DOHH2 (cell line): ENCODE data around the gene HTRA1.

Source experiments
- H3F3A ChIP-seq: fragments of 200-600 bp; sonication (generic), shearing (Covaris generic); 2 replicates; pipeline ENCODE4 v1.6.0; 2016; ENCODE audit warnings: antibody characterized with exemption, mild to moderate bottlenecking; ENCODE audit not compliant: control insufficient read depth, insufficient read depth
- H3K27ac ChIP-seq: fragments of 200-600 bp; sonication (generic); 2 replicates; pipeline ENCODE4 v1.5.1; 2014; ENCODE audit warnings: low read depth, mild to moderate bottlenecking, low read length, moderate library complexity
- H3K27me3 ChIP-seq: fragments of 200-600 bp; sonication (generic); 2 replicates; pipeline ENCODE4 v1.6.1; 2014; ENCODE audit warnings: mild to moderate bottlenecking, low read length, mixed read lengths; ENCODE audit not compliant: control insufficient read depth
- H3K36me3 ChIP-seq: fragments of 200-600 bp; sonication (generic); 2 replicates; pipeline ENCODE4 v1.6.1; 2014; ENCODE audit warnings: mild to moderate bottlenecking, low read length, moderate library complexity, mixed read lengths; ENCODE audit not compliant: control insufficient read depth
- H3K4me1 ChIP-seq: fragments of 200-600 bp; sonication (generic); 2 replicates; pipeline ENCODE4 v1.6.1; 2014; ENCODE audit warnings: mild to moderate bottlenecking, low read length, mixed read lengths; ENCODE audit not compliant: control insufficient read depth
- H3K4me2 ChIP-seq: fragments of 200-600 bp; sonication (generic); 2 replicates; pipeline ENCODE4 v1.6.0; 2014; ENCODE audit warnings: mild to moderate bottlenecking, low read length, moderate library complexity
- H3K4me3 ChIP-seq: fragments of 200-600 bp; sonication (generic); 2 replicates; pipeline ENCODE4 v1.5.1; 2014; ENCODE audit warnings: mild to moderate bottlenecking, low read length, mixed read lengths
- H3K79me2 ChIP-seq: fragments of 200-600 bp; sonication (generic); 2 replicates; pipeline ENCODE4 v1.6.1; 2014; ENCODE audit warnings: mild to moderate bottlenecking, low read length, mixed read lengths; ENCODE audit not compliant: control insufficient read depth
- H3K9me2 ChIP-seq: fragments of 200-600 bp; sonication (generic); replicated peaks from 2 replicates; pipeline ENCODE4 v1.6.1; 2014; ENCODE audit warnings: mild to moderate bottlenecking, low read length, mixed read lengths; ENCODE audit not compliant: control insufficient read depth
- H3K9me3 ChIP-seq: fragments of 200-600 bp; sonication (generic); 2 replicates; pipeline ENCODE4 v1.6.1; 2014; ENCODE audit warnings: antibody characterized with exemption, low read length, mixed read lengths; ENCODE audit not compliant: control insufficient read depth, insufficient read depth
- H4K20me1 ChIP-seq: fragments of 200-600 bp; sonication (generic); 2 replicates; pipeline ENCODE4 v1.6.0; 2014; ENCODE audit warnings: low read depth, mild to moderate bottlenecking, antibody characterized with exemption, low read length, moderate library complexity; ENCODE audit not compliant: control insufficient read depth, insufficient read depth
- CTCF ChIP-seq: fragments of 200-600 bp; sonication (generic); IDR thresholded peaks from one replicate; pipeline ENCODE4 v1.5.1; 2014; ENCODE audit warnings: antibody characterized with exemption, mild to moderate bottlenecking, low read depth, low read length; ENCODE audit not compliant: poor library complexity, severe bottlenecking
- EZH2phosphoT487 ChIP-seq: fragments of 200-600 bp; sonication (generic); IDR thresholded peaks from 2 replicates; pipeline ENCODE4 v1.6.1; 2017; ENCODE audit warnings: borderline replicate concordance, mild to moderate bottlenecking, antibody characterized with exemption, low read length, moderate library complexity, mixed read lengths

Gene HTRA1

GRCh38 chr10:122481296-122482056 lies 20.1 kb downstream of the HTRA1 start:
- Histone ChIP-seq H3K79me2 (no peaks in the 10 kb centered on the region), H3K9me2 (no peaks in the 10 kb centered on the region), H3K27me3 (no peaks in the 10 kb centered on the region), H3K9me3 (no peaks in the 10 kb centered on the region), H3K4me2 (no peak overlapping the region), H3F3A (no peaks in the 10 kb centered on the region), H3K36me3 (no peaks in the 10 kb centered on the region), H3K27ac (no peak overlapping the region), H3K4me3 (no peak overlapping the region), H4K20me1 (no peaks in the 10 kb centered on the region), H3K4me1 (no peaks in the 10 kb centered on the region)
- TF ChIP-seq EZH2phosphoT487 (no peak), CTCF (no peak)

- Histone ChIP-seq H3K79me2 (no peaks in the 10 kb centered on the region), H3K4me2 (no peak overlapping the region), H3K9me3 (no peaks in the 10 kb centered on the region), H3K36me3 (no peaks in the 10 kb centered on the region), H3K9me2 (no peaks in the 10 kb centered on the region), H3K27me3 (no peaks in the 10 kb centered on the region), H3F3A (no peaks in the 10 kb centered on the region), H3K4me3 (no peak overlapping the region), H3K27ac (no peak overlapping the region), H3K4me1 (no peaks in the 10 kb centered on the region), H4K20me1 (no peaks in the 10 kb centered on the region)
- TF ChIP-seq CTCF (no peak), EZH2phosphoT487 (no peak)
These were observed 23.1 kb downstream of the HTRA1 start for GRCh38 chr10:122484276-122485060.

GRCh38 chr10:122485670-122486069 lies 24.3 kb downstream of the HTRA1 start:
- TF ChIP-seq EZH2phosphoT487 (no peak), CTCF (no peak)
- H3K36me3 ChIP-seq, result no peaks in the 10 kb centered on the region
- H3K4me2 ChIP-seq, result no peak overlapping the region
- no peaks in the 10 kb centered on the region for H3K4me1 ChIP-seq
- H3F3A ChIP-seq, result no peaks in the 10 kb centered on the region
- no peaks in the 10 kb centered on the region for H3K9me2 ChIP-seq
- no peaks in the 10 kb centered on the region for H3K27me3 ChIP-seq
- no peaks in the 10 kb centered on the region for H3K9me3 ChIP-seq
- no peak overlapping the region for H3K27ac ChIP-seq
- no peak overlapping the region for H3K4me3 ChIP-seq
- no peaks in the 10 kb centered on the region for H4K20me1 ChIP-seq
- no peaks in the 10 kb centered on the region for H3K79me2 ChIP-seq
